Stomach (tissue), 4 donors: Measurements from ENCODE around the gene ADAM12.

Experiments
- POLR2A ChIP-seq, 4 donors: fragments of 450-650 bp; IDR thresholded peaks; one replicate each; pipeline ENCODE4 v1.6.1; 2016; ENCODE audit warnings: antibody characterized with exemption in 4 of 4, control low read depth in 2 of 4, mild to moderate bottlenecking in 1 of 4, moderate library complexity in 1 of 4
- POLR2AphosphoS5 ChIP-seq, 3 donors: sonication (generic); formaldehyde crosslinking; IDR thresholded peaks; one replicate each; pipeline ENCODE4 v1.6.1; 2016; ENCODE audit warnings: antibody characterized with exemption in 3 of 3
- TF ChIP-seq, protein P1 (sequence below), 7 experiments: fragments of 450-650 bp in 4 of 7; fragments of 200-600 bp in 3 of 7; sonication (generic) in 3 of 7; IDR thresholded peaks; one replicate each; pipeline ENCODE4 v1.5.1; 2016 to 2019; ENCODE audit warnings: antibody characterized with exemption in 7 of 7, control low read depth in 2 of 7, mild to moderate bottlenecking in 1 of 7

DNA sequence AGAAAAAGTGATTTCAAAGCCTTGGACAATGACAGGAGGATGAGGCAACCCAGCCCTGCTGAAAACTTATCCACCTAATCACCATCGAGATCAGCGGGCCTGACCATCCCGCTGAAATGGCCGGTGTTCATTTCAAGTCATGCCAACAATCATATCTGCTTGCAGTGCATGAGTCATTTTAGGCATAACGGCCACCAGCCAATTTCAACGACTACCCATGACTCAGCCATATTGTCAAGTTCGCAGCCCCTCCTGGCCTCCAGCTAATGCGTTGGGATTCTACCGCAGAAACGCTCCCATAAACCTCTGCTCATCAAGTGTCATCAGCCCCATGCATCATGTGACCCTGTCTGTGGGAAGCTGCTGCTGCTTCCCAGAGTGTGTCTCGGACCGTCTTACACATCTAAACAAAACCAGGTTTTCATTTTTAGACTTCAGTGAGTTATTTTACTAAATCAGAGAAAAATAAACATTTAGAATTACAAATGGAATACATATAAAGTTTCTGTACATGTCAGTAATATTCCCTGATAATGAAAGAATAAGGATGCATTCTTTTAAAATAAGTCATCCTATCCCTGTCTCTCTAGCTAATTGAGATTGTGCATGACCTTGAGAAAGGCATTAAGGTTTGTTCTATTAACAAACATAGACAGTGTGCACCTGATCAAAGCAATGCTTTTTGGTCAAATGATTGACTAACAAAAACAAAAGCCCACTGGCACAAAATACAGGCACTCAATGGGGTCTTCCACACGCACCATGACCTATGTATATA, 188.9 kb downstream of the ADAM12 start:
- TF ChIP-seq, protein P1, sequence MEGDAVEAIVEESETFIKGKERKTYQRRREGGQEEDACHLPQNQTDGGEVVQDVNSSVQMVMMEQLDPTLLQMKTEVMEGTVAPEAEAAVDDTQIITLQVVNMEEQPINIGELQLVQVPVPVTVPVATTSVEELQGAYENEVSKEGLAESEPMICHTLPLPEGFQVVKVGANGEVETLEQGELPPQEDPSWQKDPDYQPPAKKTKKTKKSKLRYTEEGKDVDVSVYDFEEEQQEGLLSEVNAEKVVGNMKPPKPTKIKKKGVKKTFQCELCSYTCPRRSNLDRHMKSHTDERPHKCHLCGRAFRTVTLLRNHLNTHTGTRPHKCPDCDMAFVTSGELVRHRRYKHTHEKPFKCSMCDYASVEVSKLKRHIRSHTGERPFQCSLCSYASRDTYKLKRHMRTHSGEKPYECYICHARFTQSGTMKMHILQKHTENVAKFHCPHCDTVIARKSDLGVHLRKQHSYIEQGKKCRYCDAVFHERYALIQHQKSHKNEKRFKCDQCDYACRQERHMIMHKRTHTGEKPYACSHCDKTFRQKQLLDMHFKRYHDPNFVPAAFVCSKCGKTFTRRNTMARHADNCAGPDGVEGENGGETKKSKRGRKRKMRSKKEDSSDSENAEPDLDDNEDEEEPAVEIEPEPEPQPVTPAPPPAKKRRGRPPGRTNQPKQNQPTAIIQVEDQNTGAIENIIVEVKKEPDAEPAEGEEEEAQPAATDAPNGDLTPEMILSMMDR (IDR thresholded peaks at IDR 0.05): no peak
- TF ChIP-seq POLR2AphosphoS5 (IDR thresholded peaks at IDR 0.05) (no peak), POLR2A (IDR thresholded peaks at IDR 0.05) (no peak)
